Fibroblast of the conjunctiva (primary cell): ENCODE results near the gene TAX1BP1.
A peak's percentile ranks its signal among the peaks of the same experiment; 100 is the strongest.
"Not testable (repeated sequence)": the region's sequence is repeated elsewhere in the genome, so short reads cannot be mapped to it uniquely, and the experiment has no call there.

ENCODE experiments used
- DNase-seq: peaks from one replicate; pipeline ENCODE4 v3.0.0-alpha.2; 2010; ENCODE audit warnings: low read depth

TAX1BP1 gene

GRCh38 chr7:27843584-27844305 is 103.8 kb downstream of the TAX1BP1 start:
- no peak for DNase-seq

DNA sequence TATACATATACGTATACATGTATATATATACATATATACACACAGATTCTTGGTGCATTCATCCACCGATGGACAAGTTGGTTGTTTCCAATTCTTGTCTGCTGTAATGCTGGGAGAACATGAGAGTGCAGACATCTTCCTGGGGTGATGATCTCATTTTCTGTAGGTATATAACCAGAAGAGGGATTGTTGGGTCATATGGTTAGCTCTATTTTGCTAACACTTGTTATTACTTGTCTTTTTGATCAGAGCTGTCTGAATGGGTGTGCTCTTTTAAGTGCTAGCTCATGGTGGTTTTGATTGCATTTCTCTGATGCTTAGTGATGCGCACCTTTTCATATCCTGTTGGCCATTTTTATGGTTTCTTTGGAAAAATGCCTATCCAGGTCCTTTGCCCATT is 106.4 kb downstream of the TAX1BP1 start:
- DNase-seq: no peak

- no peak for DNase-seq
Observed at GRCh38 chr7:27850531-27850930, 110.6 kb downstream of the TAX1BP1 start.

DNA sequence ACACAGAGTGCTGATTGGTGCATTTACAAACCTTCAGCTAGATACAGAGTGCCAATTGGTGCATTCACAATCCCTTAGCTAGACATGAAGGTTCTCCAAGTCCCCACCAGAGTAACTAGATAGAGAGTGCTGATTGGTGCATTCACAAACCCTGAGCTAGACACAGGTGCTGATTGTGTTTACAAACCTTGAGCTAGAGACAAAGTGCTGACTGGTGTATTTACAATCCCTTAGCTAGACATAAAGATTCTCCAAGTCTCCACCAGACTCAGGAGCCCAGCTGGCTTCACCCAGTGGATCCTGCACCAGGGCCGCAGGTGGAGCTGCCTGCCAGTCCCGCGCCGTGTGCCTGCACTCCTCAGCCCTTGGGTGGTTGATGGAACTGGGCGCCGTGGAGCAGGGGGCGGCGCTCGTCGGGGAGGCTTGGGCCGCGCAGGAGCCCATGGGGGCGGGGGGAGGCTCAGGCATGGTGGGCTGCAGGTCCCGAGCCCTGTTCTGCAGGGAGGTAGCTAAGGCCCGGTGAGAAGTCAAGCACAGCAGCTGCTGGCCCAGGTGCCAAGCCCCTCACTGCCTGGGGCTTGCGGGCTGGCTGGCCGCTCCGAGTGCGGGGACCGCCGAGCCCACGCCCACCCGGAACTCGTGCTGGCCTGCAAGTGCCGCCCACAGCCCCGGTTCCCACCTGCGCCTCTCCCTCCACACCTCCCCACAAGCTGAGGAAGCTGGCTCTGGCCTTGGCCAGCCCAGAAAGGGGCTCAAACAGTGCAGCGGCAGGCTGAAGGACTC is 116.9 kb downstream of the TAX1BP1 start:
- not testable (repeated sequence) for DNase-seq

- no peak for DNase-seq
Observed at GRCh38 chr7:27860800-27861199, 120.8 kb downstream of the TAX1BP1 start.

DNA sequence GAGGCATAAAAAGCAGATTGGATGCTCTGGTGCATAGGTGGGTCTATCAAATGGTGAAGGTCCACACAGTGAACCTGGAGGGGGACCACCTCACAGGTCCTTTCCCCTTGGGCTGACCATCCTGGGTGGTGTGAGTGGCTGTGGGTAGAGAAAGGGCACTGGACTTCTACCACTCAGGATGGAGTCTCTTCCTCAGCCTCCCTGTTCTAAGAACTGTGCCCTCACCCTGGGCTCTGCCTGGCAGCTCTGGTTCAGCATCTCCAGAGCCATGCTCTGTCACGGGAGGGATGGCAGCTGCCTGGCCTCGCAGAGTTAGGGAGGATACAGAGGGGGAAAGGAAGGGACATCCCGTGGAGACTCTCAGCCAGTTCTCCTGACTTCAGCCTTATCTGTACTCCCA is 121.8 kb downstream of the TAX1BP1 start:
- DNase-seq: no peak

DNA sequence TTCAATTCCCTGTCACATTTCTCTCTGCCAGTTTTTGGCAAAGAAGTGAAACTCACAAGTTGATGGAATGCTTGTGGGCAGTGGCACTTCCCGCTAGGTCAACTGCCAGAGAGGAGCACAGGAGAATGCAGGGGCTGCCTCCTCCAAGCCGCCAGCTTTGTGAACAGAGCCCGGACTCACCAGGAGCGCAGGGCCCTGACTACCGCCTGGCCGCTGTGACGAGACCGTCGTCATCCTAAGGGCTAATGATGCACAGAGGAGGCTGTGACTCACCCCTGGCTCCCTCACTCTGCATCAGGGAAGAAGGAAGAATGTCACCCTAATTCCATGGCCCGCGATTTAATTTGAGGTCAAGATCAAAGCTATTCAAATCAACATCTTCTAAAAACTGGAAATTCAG is 123.9 kb downstream of the TAX1BP1 start:
- DNase-seq: no peak

DNA sequence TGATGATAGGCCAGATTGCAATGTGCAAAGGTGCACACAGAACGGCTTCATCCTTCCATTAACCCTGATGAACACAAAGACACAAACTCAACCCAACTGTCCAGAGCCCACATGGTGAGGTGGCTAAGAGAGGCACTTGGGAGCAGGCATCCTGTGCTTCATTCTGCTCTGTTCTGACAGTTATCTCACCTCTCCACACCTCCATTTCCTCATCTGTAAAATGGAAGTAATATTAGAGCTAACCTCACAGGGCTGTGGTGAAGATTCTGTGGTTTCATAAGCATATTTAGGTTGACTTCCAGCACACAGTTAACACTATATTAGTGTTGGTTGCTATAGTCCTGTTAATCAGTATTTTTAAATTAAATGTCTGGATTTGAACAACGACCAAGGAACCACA is 126.3 kb downstream of the TAX1BP1 start:
- no peak for DNase-seq

DNA sequence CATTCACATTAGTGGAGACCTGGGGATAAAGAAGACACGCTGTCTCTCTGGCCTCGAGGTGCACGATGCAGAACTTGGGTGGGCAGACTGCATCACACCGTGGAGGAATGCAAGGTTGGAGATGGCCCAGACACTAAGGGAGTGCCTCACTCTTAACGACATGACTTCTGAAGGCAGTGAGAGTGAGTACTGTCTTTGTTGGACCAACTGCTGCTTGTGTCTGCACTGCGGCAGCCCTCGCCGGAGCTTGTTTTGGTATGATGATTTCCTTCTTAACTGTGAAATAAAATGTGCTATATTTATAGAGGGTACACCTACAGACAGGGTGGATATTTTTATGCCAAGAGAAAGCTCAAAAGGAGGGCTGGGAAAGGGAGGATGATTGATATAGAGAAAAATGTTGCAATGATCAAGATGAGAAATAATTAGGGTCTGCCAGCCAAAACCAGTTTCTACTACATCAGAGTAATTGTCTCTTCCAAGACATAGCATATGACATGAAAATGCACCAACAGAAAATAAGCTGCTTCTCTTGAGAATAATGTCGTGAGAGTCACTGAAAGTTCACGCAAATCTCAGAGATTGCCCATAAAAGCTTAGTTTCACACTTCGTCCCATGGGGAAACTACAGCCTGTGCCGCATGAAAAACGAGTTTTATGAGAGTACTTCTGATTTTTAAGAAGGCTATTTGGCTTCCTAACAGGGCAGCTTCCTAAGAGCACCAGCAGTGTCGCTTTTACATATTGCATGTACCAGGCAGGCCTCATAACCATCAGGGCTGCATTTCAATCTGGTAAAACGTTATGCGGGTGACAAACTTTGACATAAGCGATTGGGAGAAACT is 127.1 kb downstream of the TAX1BP1 start:
- no peak for DNase-seq

DNA sequence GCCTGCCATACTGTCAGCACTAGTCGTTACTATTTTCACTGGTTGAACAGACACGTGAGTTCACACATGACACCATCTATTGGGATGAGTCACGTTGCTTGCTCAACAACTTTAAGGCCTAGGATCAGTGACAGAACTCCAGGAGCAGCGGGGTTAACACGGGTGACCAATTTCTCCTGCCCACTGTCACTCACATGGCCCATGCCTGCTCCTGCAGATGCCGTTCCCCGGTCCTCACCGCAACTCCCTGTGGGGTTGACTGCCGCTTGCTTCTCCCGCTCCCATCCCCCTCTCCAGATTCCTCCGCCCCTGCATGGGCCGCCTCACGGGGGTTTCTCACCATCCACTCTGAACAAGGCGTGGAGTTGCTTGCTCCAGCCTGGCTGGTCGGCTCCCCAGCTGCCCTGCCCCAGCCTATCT is 128.2 kb downstream of the TAX1BP1 start:
- DNase-seq: no peak

DNA sequence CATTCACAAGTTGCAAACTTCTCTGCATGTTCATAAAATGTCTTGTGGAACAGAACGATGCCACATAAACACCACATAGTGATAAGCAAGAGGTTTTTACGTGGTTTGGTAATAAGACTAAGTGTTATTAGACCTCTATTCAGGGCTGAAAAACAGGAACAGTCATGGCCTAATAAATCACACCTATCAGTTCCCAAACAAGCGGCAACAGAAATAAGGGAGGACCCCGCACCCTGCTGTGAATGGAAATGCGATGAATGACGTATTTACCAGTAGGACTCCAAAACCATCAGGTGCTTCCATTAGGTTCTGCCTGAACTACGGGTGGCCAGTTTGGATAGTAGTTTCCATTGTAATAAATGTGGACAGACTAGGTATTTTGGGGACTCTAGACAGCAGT is 129.1 kb downstream of the TAX1BP1 start:
- no peak for DNase-seq

DNA sequence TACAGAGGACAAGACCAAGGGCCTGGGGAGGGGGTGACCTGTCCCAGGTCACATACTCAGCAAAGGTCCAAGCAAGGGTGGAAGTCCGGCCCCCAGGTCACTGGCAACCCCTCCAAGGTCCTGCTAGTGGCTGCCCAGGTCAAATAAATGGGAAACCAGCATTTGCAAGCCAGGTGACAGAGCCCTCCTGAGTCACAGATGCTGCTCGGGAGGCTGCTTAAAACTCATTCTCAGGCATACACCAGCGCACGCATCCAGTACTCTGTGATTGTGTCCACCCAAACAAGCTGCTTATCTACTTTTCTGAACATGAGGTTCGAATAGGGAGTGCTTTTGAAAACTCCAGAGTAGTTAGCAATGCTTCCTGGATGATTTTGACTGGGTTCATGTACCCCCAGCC is 130.6 kb downstream of the TAX1BP1 start:
- no peak for DNase-seq

DNA sequence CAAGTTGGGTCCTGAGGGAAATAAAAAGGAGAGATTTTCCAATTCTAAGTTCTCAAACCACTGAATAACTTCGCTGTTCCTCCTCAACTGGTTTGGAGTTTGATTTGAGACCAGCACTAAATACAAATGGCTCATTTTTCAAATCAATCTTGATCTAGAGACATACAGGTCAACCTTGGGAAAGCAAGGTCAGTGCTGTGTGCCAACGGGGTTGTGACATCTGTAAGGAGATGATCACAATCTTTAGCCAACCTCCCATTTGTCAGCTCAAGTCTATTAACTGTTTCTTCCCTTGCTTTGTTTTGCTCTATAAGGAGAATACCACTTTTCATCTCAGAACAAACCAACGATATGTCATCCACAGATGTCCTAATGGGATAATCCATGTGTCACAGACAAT is 131.1 kb downstream of the TAX1BP1 start:
- no peak for DNase-seq

DNA sequence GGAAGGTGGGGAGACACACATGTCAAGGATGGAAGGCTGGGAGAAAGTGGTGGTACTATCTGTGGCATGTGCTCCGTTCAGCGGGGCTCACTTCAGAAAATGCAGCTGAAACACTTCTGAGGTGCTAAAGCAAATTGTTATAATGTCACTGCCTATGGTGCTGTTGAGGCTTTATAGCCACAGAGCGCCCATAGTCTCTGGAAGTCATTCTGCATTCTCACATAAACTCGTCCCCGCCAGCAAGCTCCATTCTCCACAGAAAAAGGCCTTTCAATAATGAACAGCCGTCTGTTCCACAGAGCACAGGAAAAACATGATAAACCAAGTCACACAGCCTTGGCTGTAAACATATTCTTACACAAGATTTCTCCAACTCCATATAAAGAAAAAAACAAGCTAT is 131.9 kb downstream of the TAX1BP1 start:
- DNase-seq: no peak

DNA sequence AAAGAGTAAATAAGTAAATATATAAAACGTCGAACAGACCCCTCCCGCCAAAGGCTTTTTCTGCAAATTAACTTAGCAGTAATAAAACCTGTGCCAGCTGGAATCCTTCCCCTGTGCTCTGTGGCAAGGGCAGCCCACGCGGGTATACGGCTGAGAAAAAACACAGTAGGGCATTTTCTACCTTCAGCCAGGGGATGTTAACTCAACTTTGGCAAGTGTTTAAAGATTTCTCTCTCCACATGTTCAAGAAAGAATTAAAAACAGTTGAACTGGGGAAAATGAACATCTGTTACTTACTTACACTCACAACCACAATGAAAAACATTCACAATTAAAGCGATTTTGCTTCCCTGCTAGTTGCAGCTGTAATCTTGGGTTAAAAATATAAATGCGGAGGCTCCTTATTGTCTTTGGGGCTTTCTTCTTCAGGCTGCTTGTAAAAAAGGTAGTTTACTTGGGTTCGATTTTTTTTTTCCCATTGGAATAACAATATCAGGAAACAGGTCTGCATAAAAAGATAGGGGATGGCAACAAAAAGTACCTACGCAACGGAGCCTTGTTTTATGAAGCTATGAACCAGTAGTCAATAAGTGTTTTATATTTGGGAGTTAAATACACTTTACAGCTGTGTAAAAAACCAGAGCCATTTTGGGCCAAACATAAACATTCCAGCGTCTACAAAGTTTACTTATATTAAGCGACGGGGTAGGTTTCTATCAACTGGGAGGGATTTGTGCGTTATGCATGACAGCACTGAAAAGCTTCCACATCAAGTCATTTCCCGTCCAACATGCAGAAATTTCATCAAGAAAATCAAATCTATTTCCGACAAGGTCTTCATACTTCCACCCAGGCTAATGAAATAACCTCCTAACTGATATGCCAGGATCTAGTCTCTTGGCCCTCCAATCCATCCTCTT is 132.7 kb downstream of the TAX1BP1 start:
- DNase-seq: no peak

- DNase-seq: peak; percentile 24
Observed at GRCh38 chr7:27873981-27874957, 134.3 kb downstream of the TAX1BP1 start.

GRCh38 chr7:27875061-27875460 is 135.1 kb downstream of the TAX1BP1 start:
- no peak for DNase-seq

GRCh38 chr7:27875832-27876231 is 135.9 kb downstream of the TAX1BP1 start:
- no peak for DNase-seq

- no peak for DNase-seq
Observed at GRCh38 chr7:27876756-27877155, 136.8 kb downstream of the TAX1BP1 start.
